NCI-H1417 treated with DMSO at 0.1 percent for 48 hours (cell line): ENCODE data around the gene ANAPC15.
"Not testable (repeated sequence)": the region's sequence is repeated elsewhere in the genome, so short reads cannot be mapped to it uniquely, and the experiment has no call there.

ENCODE experiments used
- DNase-seq: peaks from one replicate; lab custom pipeline; 2025; lab: John Stamatoyannopoulos, UW

ANAPC15 gene

DNA sequence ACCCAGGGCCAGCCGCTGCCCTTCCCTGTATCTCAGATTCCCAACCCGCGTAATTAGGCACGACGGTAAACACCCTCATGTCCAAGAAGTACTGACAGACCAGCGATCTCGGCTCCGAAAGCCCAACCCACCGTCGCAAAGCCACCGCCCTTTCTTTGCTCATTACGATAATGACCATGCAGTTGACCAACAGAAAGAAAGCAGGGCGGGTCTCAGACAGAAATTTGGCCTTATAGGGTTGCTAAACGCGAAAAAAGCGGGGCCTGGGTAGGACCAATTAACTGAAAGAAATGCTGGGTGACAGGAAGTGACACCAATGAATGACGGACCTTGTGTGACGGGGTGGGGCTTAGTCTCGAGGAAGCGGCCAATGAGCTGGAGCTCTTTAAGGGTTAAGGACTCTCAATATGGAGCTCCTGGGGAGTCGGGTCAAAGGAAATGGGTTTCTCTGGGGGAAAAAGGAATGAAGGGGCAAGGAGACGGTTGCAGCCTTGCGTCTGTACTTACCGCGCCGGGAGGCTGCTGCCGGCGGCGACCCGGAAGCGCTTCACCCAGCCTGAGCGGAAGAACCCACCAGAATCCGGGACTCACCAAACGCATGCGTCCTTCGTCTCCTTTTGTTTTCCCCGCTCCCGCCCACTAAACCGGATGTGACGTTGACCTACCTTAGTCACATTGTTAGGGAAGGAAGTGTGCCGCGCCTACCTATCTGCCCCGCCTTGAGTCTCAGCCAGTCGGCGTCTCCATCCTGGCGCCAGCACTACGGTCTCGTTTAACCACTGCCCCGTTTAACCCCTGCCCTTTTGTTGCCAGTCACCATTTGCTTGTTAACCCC is at the start of gene ANAPC15:
Gene ANAPC15, minus strand, starts transcription at position 553 of the 835 bp plus-strand sequence. CDS start 1,419 bp downstream, outside the sequence.
- peak; percentile 99 for DNase-seq

DNA sequence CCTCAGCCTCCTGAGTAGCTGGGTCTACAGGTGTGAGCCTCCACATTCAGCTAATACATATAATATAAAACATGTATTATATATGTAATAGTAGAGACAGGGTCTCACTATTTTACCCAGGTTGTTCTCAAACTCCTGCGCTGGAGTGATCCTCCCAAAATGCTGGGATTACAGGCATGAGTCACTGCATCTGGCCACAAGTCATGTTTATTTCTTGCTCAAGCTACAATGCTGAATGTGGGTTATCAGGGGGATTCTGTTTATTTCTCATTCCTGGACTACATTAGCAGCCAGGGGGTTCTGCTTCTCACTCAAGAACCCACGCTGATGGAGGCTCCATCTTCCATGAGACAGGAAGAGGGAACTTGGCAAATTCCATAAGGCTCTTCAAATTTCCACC is 47.8 kb upstream of the ANAPC15 start:
- DNase-seq: no peak

DNA sequence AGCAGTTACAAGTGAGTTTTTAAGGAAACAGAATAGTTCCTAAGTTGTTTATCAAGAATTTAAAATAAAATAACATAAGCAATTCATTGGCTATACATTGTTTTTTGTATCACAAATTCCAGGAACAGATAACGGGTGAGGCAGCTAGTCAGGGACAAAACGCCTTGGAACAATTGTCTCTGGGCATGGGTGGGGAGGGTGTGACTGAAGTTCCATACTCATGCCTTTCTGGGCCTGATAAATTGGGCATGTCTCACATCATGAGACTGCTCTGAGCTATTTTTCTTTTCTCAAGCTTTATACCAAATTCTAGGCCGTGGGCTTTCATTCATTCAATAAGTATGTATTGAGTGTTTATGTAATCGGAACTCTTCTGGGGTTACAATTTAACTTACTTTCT is 44.6 kb upstream of the ANAPC15 start:
- DNase-seq: no peak

GRCh38 chr11:72155751-72156150 is 43.3 kb upstream of the ANAPC15 start:
- no peak for DNase-seq

DNA sequence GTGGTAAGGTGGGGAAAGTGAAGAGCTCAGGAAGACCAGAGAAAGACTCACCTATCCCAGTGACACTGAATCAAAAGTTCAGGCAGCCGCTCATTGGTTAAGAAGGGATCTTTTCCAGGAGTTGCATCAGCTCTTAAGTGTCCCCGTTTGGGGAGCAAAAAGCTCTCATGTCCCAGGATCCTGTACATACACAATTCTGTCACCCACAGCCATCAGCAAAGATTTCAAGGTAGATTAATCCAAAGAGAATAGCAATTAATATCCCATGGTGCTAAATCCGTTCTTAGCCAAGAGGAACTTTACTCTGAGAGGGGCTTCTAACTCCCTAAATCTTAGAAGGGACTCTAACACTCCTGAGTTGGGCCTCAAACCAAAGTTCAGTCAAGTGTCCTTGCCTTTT is 42.3 kb upstream of the ANAPC15 start:
- no peak for DNase-seq

GRCh38 chr11:72153874-72154273 is 41.4 kb upstream of the ANAPC15 start:
- DNase-seq: not testable (repeated sequence)

- DNase-seq: no peak
These were observed 38.4 kb upstream of the ANAPC15 start for GRCh38 chr11:72150882-72151281.

DNA sequence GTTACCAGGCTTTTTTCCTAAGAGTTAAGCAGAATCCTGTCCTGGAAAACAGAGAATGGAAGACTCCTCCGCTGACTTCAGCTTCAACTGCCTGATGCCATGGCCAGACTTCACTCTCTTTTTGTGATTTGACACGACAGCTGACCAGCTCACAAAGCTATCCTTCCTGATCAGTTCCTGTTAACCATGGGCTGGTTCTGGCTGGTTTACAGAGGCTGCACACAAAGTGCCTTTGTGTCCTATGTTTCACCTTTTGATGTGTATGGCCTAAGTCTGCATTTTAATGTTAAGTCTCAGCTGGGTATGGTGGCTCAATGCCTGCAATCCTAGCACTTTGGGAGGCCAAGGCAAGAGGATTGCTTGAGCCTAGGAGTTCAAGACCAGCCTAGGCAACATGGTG is 34.1 kb upstream of the ANAPC15 start:
- no peak for DNase-seq

- no peak for DNase-seq
These were observed 32.5 kb upstream of the ANAPC15 start for GRCh38 chr11:72144807-72145565.

- DNase-seq: not testable (repeated sequence)
These were observed 30.0 kb upstream of the ANAPC15 start for GRCh38 chr11:72142543-72142942.

GRCh38 chr11:72142086-72142485 is 29.6 kb upstream of the ANAPC15 start:
- not testable (repeated sequence) for DNase-seq

DNA sequence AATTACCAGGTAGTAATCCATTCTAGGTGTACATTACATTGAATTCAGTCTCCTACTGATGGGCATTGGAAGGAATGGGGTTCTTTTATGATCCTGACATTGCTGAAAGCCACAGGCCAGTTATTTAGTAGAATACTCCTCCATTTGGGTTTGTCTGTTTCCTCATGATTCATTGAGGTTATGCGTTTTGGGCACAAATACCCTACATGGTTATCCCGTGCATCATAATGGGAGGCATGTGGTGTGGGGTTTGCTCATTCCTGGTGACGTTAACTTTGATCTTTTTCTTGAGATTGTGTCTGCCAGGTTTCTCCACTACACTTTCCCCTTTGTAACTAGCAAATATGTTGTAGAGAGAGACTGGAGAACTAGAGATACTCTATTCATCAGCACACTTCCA is 28.6 kb upstream of the ANAPC15 start:
- no peak for DNase-seq

GRCh38 chr11:72140661-72141060 is 28.2 kb upstream of the ANAPC15 start:
- DNase-seq: no peak

DNA sequence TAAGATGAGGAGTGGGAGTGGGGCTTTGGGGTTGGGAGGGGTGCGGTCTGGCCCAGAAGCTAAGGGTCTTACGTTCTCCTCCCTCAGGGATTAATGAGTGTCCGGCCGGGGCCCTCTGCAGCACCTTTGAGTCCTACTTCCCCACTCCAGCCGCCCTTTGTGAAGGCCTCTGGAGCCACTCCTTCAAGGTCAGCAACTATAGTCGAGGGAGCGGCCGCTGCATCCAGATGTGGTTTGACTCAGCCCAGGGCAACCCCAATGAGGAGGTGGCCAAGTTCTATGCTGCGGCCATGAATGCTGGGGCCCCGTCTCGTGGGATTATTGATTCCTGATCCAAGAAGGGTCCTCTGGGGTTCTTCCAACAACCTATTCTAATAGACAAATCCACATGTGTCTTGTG is 27.0 kb upstream of the ANAPC15 start:
- no peak for DNase-seq

GRCh38 chr11:72138821-72139390 is 26.4 kb upstream of the ANAPC15 start:
- no peak for DNase-seq

- no peak for DNase-seq
These were observed 24.3 kb upstream of the ANAPC15 start for GRCh38 chr11:72136684-72137262.

DNA sequence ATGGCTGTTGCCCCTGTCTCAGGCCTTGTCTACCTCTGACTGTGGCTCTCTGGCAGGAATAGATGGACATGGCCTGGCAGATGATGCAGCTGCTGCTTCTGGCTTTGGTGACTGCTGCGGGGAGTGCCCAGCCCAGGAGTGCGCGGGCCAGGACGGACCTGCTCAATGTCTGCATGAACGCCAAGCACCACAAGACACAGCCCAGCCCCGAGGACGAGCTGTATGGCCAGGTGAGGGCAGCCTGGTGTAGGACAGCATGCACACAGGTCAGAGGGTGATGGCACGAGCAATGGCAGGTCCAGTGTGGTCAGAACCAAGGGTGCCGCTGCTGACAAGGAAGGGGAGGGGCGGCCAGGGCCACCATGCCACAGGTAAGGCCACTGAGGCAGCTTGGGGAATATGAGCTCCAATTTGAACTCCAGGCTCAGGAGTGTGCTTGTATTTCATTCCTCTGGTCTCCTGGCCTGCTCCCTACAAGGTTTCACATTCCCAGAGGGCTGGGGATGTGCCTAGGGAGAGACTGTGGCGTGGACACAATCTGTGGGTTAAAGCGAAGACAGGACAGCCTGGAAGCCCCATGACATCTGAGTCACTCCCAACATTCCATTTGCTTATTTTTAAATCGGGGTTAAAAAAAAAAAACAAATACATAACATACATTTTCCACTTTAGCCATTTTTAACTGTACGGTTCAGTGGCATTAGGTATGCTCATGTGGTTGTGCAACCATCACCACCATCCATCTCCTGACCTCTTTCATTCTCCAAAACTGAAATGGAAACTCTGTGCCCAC is 23.6 kb upstream of the ANAPC15 start:
- no peak for DNase-seq

DNA sequence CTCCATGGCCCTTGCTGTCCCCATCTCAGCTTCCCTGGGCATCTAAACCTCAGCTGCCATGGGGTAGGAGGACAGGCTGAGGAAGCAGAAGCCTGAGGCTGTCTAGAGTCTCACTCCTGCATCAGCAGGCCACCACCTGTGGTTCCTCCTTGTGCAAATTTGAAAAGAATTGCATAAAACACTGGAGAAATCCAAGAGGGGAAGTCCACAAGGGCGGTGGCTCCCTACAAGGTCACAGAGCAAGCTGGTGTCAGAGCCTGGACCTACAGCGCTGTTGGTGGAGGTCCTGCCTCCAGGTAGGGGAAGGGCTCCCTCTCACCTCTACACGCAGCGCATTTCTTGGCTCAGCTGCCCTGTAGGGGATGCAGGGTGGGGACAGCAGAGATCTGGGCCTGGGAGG is 23.0 kb upstream of the ANAPC15 start, which contains the start of gene FOLR3:
Gene FOLR3, plus strand, starts transcription at position 253 of the 400 bp plus-strand sequence. CDS start 228 bp downstream, outside the sequence.
- DNase-seq: not testable (repeated sequence)

- DNase-seq: no peak
These were observed 20.2 kb upstream of the ANAPC15 start for GRCh38 chr11:72132646-72133045.

DNA sequence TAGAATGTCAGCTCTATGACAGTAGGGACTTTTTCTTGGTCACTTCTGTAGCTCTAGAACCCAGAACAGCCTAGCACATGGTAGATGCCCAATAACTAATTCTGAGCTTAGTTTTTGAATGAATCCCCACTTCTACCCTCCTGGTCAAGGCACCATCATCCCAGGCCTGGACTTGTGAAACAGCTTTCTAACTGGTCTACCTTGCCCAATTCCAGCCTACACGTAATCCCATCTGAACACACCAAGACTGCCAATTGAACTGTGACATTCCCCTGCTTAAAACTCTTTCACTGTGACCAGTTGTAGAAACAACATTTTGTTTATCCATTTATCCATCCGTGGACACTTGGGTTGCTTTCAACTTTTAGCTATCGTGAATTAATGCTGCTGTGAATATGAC is 16.9 kb upstream of the ANAPC15 start:
- no peak for DNase-seq

- DNase-seq: no peak
These were observed 15.4 kb upstream of the ANAPC15 start for GRCh38 chr11:72127923-72128322.

GRCh38 chr11:72125956-72126355 is 13.5 kb upstream of the ANAPC15 start:
- no peak for DNase-seq
